Activated T-helper 1 cell treated with Interleukin-2 at 50 U/mL for 16 hours (primary cell): ENCODE measurements around the gene TSFM.
"Not testable (repeated sequence)": the region's sequence is repeated elsewhere in the genome, so short reads cannot be mapped to it uniquely, and the experiment has no call there.

Experiments used
- DNase-seq: peaks from one replicate; pipeline ENCODE4 v3.0.0-alpha.2; 2020; ENCODE audit warnings: low read depth

TSFM gene

DNA sequence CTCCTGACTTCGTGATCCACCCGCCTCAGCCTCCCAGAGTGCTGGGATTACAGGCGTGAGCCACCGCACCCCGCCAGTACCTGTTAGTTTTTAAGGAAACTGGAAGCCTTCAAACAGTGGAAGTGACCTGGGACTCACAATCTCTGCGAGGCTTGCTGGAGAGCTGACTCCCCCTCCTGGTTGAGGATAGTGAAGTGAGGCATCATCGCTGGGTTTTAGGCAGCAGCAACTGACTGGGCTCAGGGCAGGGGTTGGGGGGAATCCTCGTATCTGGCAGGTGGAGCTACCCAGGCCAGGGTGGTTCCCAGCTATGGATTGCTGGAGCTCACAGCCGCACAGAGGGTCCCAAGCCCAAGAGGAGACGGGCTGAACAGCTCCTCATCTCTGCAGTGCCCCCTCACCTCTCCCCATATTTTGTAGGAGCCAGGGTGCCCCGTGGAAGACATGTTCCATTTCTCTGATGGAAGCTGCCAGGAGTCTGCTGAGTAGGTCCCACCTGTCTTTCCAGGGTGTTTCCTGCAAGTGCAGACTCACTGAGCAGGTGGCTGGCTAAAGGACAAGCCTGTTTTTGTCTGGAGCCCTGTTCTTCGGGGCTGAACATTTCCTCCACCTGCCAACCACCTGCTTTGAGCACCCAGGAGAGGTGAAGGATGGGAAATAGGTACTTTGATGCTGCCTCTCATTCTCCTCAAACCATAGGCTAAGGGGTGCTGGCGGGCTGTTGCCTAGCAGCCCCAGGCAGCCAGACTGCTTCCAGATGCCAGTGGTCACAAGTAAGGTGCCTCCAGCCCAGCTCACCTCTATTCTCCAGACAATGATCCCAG is 32.8 kb downstream of the TSFM start:
- no peak for DNase-seq

GRCh38 chr12:57816001-57816854 is 33.6 kb downstream of the TSFM start:
- no peak for DNase-seq

DNA sequence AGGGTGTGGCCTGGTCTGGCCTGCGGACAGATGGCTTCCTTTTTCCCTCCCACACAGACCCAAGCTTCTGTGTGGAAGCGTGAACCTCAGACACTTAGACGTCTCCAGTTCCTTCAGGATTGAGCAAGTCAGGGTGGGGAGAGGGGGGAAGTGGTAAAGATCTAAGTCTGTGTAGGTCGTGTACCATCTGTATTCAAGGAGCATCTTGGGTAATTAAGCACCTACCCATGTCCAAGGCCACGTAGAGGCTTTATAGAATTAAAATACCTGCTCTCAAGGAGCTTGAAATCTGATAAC is 34.2 kb downstream of the TSFM start:
- no peak for DNase-seq

- no peak for DNase-seq
Observed at GRCh38 chr12:57817261-57817989, 34.8 kb downstream of the TSFM start.

- not testable (repeated sequence) for DNase-seq
Observed at GRCh38 chr12:57817990-57818331, 35.4 kb downstream of the TSFM start.

- DNase-seq = not testable (repeated sequence)
Observed at GRCh38 chr12:57820119-57820518, 37.5 kb downstream of the TSFM start.

DNA sequence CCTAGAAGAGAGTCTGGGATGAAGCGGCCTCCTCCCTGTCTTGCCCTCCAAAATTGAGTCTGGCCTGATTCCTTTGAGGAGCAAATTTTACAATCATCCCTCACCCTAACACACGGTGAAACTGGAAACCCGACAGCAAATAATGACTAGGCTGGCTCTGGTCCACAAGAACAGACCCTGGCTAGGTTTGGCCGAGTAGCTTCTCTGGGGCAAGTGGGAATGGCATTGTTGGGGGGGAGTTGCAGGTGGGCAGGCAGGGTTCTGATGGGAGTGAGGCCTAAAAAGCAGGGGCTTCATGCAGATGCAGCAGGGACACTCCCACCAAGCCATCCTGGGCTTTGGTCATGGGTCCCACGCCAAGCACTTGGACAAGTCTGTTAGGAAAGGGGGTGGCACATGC is 38.4 kb downstream of the TSFM start:
- DNase-seq = not testable (repeated sequence)

GRCh38 chr12:57821474-57822214 is 39.1 kb downstream of the TSFM start:
- DNase-seq = no peak

- DNase-seq = no peak
Observed at GRCh38 chr12:57822392-57823130, 40.0 kb downstream of the TSFM start.

- DNase-seq = no peak
Observed at GRCh38 chr12:57823131-57823907, 40.7 kb downstream of the TSFM start.

GRCh38 chr12:57823908-57824640 is 41.5 kb downstream of the TSFM start:
- DNase-seq = no peak

GRCh38 chr12:57825451-57825850 is 42.9 kb downstream of the TSFM start:
- DNase-seq = no peak

GRCh38 chr12:57826400-57826799 is 43.8 kb downstream of the TSFM start:
- DNase-seq = no peak

- DNase-seq = no peak
Observed at GRCh38 chr12:57826966-57827365, 44.4 kb downstream of the TSFM start.

- no peak for DNase-seq
Observed at GRCh38 chr12:57829025-57829777, 46.6 kb downstream of the TSFM start.

DNA sequence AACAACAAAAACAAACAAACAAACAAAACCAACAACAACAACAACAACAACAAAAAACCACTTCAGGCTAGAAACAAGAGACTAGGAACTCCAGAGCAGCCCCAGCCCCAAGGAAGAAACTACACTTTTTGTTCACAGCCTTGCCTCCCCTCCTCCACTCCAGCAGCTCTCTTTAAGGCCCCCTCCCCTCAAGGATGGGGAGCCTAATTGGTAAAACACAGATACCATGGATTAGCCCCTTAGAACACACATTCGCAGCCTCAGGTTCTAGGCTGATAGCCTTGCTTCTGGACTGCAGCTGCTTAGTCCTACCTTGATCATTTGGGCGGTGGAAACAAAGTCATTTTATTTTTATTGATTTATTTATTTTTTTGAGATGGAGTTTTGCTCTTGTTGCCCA is 47.8 kb downstream of the TSFM start:
- no peak for DNase-seq

DNA sequence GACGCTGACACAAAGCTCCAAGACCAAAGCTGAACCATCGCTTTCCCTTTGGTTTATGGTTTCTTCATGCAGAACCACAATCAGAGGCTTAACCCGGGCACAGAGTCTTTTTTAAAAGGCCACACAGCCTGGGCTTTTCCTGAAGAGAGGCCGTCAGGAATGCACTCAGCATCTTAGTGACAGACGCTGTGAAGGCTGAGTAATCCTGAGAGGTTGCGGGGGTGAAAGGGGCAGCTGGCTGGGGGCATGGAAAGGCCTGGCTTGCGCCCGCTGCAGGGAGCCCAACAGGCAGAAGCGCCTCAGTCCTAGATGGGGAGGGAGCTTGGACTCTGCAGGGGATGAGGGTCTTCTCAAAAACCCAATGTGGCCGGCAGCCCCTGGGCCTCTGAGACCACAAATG is 50.4 kb downstream of the TSFM start:
- DNase-seq = no peak

- no peak for DNase-seq
Observed at GRCh38 chr12:57833672-57834071, 51.1 kb downstream of the TSFM start.
